Tibial nerve (tissue), 4 donors: ENCODE results near the gene SRSF7. TPM values are rescaled to one million over a fixed set of nuclear protein-coding genes. Genes with fewer than 3 reads are reported as not detected.

Experiments
- DNase-seq, 2 donors: peaks; one replicate each; pipeline ENCODE4 v3.0.0-alpha.2; 2019; ENCODE audit warnings: low spot score in 2 of 2
- H3K27ac ChIP-seq, 4 donors: fragments of 200-600 bp; sonication (generic) in 3 of 4; one replicate each; pipeline ENCODE4 v1.5.1; 2017 to 2019; ENCODE audit warnings: mild to moderate bottlenecking in 1 of 4
- H3K27me3 ChIP-seq, 2 donors: fragments of 200-600 bp; sonication (generic) in 1 of 2; one replicate each; pipeline versions ENCODE4 v1.5.1 to v1.6.0; 2017 to 2019
- H3K36me3 ChIP-seq, 3 donors: fragments of 200-600 bp; sonication (generic); one replicate each; pipeline ENCODE4 v1.5.1; 2018 to 2019
- H3K4me1 ChIP-seq, 4 donors: fragments of 200-600 bp; sonication (generic) in 3 of 4; one replicate each; pipeline ENCODE4 v1.5.1; 2017 to 2019
- H3K4me3 ChIP-seq, 4 donors: fragments of 200-600 bp; sonication (generic) in 3 of 4; one replicate each; pipeline ENCODE4 v1.5.1; 2017 to 2019; ENCODE audit warnings: mild to moderate bottlenecking in 1 of 4, moderate library complexity in 1 of 4
- H3K9me3 ChIP-seq, 4 donors: fragments of 200-600 bp; sonication (generic) in 3 of 4; one replicate each; pipeline ENCODE4 v1.5.1; 2017 to 2019
- EP300 ChIP-seq, 2 donors: sonication (generic); formaldehyde crosslinking; IDR thresholded peaks; one replicate each; pipeline ENCODE4 v1.6.1; 2017; ENCODE audit warnings: antibody characterized with exemption in 2 of 2, mild to moderate bottlenecking in 1 of 2
- POLR2A ChIP-seq, 2 donors: fragments of 450-650 bp; IDR thresholded peaks; one replicate each; pipeline ENCODE4 v1.6.1; 2017; ENCODE audit warnings: antibody characterized with exemption in 2 of 2, mild to moderate bottlenecking in 2 of 2, moderate library complexity in 2 of 2
- WGBS, 2 donors: methylation state at CpG; one replicate each; pipeline ENCODE4 v1.1.5; 2018; 5-methylcytosine and 5-hydroxymethylcytosine counted together
- total RNA-seq, 4 donors: library from RNA; depleted of rRNA; stranded (reverse); fragments of >200 nt; gene quantifications; one replicate each; pipeline ENCODE4 v1.1.0, GENCODE V29; 2016
- TF ChIP-seq, protein P1 (sequence below), 5 experiments: fragments of 200-600 bp in 3 of 5; fragments of 450-650 bp in 2 of 5; sonication (generic) in 3 of 5; IDR thresholded peaks; one replicate each; pipeline ENCODE4 v1.5.1; 2016 to 2019; ENCODE audit warnings: antibody characterized with exemption in 5 of 5, mild to moderate bottlenecking in 3 of 5, moderate library complexity in 2 of 5

SRSF7 gene
- total RNA-seq, 4 donors from 2014 or later = 62.6 to 85.5 (median 80.9) TPM

DNA sequence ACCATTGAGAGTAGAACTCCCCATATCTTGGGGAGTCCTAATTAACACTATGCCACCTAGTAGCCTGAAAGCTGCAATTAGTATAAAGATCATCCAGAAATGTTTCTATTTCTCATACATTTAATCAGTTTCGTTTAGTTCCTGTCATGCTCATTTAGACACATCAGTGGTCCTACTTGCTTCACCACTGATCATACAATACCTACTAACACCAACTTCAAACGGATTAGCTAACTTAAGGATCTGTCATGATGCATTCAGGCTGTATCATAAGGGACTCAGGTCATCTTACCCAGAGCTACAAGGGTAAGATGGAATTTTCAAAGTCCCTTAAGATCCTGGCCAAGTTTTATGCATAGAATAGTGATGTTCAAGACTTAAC is 6.8 kb downstream of the SRSF7 start:
- Histone ChIP-seq H3K4me1 (peaks cover 0 to 67% (median 20%) of the 10 kb centered on the region in 4 donors), H3K27me3 (no peaks in the 10 kb centered on the region), H3K36me3 (peaks cover 0 to 79% (median 29%) of the 10 kb centered on the region in 3 donors), H3K27ac (peak overlapping the region in 1 of 4 donors; percentile 18), H3K9me3 (peaks cover 0 to 4% (median 0%) of the 10 kb centered on the region in 4 donors), H3K4me3 (no peak overlapping the region)
- no peak for DNase-seq
- no peak for TF ChIP-seq EP300 (IDR thresholded peaks at IDR 0.05)
- TF ChIP-seq, protein P1, sequence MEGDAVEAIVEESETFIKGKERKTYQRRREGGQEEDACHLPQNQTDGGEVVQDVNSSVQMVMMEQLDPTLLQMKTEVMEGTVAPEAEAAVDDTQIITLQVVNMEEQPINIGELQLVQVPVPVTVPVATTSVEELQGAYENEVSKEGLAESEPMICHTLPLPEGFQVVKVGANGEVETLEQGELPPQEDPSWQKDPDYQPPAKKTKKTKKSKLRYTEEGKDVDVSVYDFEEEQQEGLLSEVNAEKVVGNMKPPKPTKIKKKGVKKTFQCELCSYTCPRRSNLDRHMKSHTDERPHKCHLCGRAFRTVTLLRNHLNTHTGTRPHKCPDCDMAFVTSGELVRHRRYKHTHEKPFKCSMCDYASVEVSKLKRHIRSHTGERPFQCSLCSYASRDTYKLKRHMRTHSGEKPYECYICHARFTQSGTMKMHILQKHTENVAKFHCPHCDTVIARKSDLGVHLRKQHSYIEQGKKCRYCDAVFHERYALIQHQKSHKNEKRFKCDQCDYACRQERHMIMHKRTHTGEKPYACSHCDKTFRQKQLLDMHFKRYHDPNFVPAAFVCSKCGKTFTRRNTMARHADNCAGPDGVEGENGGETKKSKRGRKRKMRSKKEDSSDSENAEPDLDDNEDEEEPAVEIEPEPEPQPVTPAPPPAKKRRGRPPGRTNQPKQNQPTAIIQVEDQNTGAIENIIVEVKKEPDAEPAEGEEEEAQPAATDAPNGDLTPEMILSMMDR (IDR thresholded peaks at IDR 0.05) = no peak
- TF ChIP-seq POLR2A (IDR thresholded peaks at IDR 0.05) = no peak
- WGBS, 2 donors = 49 to 54% methylated on average over 2 of the region's 2 CpGs

DNA sequence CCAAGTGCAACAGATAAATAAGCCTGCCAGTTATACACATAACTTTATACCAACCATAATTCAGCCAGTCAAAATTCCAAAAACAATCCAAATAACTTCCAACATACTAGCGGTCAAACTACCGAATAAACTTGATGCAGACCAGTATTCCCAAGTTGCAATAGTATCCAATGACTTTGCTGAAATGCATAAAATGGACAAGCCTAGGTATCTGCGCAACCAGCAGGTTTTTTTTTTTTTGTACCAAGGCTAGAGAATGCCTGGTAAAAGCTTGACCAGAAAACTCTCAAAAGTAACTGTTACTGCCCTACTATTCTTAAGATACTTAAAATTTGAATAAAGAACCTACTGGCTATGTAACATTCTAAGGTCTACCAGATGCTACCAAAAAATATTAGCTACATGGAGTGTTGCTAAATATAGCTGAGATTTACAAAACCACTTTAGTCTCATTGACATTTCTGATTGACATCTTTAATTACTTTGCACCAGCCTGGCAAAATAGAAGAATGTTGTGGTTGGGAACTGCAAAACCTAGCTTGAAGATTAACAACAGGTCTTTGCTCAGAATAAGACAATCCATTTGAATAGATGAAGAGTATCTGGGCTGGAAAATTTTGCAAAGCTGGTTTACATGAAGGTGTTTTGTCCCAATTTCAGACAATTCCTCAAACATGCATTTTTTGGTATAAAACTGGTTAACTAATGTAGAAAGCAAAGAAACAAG is 7.3 kb downstream of the SRSF7 start:
- H3K36me3 ChIP-seq = peaks cover 0 to 81% (median 27%) of the 10 kb centered on the region in 3 donors
- WGBS, 2 donors = 74 to 75% methylated on average over 3 of the region's 3 CpGs

DNA sequence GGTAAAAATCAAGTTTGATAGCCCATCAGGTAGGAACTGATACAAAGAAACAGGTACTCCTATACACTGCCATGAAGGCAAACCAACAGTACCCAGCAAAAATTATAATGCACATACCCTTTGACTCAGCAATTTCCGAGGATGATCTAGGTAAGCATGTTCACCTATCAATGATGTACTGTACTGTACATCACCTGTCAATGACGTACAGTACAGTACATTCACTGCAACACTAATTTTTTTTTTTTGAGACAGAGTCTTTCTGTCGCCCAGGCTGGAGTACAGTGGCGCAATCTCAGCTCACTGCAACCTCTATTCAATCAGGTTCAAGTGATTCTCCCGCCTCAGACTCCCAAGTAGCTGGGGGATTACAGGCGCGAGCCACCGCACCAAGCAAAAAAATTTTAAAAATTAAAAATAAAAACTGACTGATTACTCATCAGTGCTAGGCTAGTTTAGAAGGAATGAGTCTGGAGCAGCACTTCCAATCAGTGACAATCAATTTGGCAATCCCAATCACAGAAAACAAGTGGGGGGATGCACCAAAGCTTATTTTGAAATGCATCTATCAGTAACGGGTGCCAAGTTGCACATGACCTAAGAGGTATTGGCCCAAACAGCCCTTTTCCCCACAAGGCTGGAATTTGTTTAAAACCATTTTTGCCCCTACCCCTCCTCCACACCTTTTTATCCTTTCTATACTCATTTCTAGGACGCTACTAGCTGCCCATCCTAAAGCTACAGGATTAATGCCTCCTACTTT is 8.2 kb downstream of the SRSF7 start:
- 83 to 85% methylated on average over 10 of the region's 10 CpGs for WGBS, 2 donors
- TF ChIP-seq EP300 (IDR thresholded peaks at IDR 0.05) (no peak), POLR2A (IDR thresholded peaks at IDR 0.05) (no peak)
- TF ChIP-seq, protein P1 (IDR thresholded peaks at IDR 0.05) = no peak
- Histone ChIP-seq H3K36me3 (peaks cover 0 to 81% (median 19%) of the 10 kb centered on the region in 3 donors), H3K4me3 (no peak overlapping the region), H3K27ac (no peak overlapping the region), H3K27me3 (no peaks in the 10 kb centered on the region), H3K9me3 (peaks cover 0 to 4% (median 0%) of the 10 kb centered on the region in 4 donors), H3K4me1 (peaks cover 0 to 54% (median 10%) of the 10 kb centered on the region in 4 donors)
- no peak for DNase-seq

More for the DNA sequence above, 7.3 kb downstream of the SRSF7 start:
- DNase-seq = no peak
- Histone ChIP-seq H3K4me1 (peaks cover 0 to 61% (median 16%) of the 10 kb centered on the region in 4 donors), H3K9me3 (peaks cover 0 to 4% (median 0%) of the 10 kb centered on the region in 4 donors), H3K27ac (peak overlapping the region in 1 of 4 donors; percentile 18), H3K27me3 (no peaks in the 10 kb centered on the region), H3K4me3 (no peak overlapping the region)
- TF ChIP-seq EP300 (IDR thresholded peaks at IDR 0.05) = no peak
- no peak for TF ChIP-seq POLR2A (IDR thresholded peaks at IDR 0.05)
- TF ChIP-seq, protein P1 (IDR thresholded peaks at IDR 0.05) = no peak

DNA sequence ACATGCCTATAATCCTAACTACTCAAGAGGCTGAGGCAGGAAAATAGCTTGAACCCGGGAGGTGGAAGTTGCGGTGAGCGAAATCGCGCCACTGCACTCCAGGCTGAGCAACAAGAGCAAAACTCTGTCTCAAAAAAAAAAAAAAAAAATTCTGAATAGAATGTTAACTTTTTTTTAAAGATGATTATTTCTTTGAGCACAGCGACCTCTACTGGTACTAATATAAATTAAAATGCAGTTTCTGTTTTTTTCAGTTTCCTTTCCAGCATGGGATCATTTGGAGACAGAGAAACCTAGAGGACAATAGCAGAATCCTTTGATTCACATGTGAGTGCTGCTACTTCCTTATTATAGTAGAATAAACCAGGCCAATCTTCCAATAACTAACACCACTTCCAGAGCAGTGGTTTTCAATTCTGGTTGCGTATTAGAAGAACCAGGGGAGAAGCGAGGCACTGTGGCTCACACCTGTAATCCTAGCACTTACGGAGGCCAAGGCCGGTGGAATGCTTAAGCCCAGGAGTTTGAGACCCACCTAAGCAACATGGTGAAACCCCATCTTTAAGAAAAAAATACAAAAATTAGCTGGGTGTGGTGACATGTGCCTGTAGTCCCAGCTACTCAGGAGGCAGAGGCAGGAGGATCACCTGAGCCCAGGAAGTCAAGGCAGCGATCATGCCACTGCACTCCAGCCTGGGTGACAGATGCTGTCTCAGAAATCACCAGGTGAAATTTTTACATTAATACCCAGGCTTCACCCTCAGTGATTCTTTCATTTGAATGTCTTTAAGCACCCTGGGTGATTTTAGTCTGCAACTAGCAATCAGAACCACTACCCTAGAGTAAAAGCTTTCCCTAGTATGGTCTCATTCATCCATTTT is 10.1 kb downstream of the SRSF7 start:
- Histone ChIP-seq H3K4me3 (no peak overlapping the region), H3K4me1 (peaks cover 0 to 48% (median 2%) of the 10 kb centered on the region in 4 donors), H3K27ac (peak overlapping the region in 3 of 4 donors; percentile 14 to 73 (median 14)), H3K27me3 (no peaks in the 10 kb centered on the region), H3K36me3 (peaks cover 0 to 73% (median 7%) of the 10 kb centered on the region in 3 donors), H3K9me3 (peaks cover 0 to 4% (median 0%) of the 10 kb centered on the region in 4 donors)
- WGBS, 2 donors = 51 to 53% methylated on average over 11 of the region's 11 CpGs
- TF ChIP-seq, protein P1 (IDR thresholded peaks at IDR 0.05) = peak; percentile 34 to 76 (median 65)
- TF ChIP-seq POLR2A (IDR thresholded peaks at IDR 0.05) = no peak
- no peak for DNase-seq
